Hematopoietic multipotent progenitor cell treated with erythropoietin and hydrocortisone succinate and interleukin-3 and kit ligand, for 4 days (in vitro differentiated cells): Measurements from ENCODE around the gene CPT1B.
"Not testable (repeated sequence)": the region's sequence is repeated elsewhere in the genome, so short reads cannot be mapped to it uniquely, and the experiment has no call there.

ENCODE experiments used
- DNase-seq: peaks from one replicate; pipeline ENCODE4 v3.0.0-alpha.2; 2015

Gene CPT1B

DNA sequence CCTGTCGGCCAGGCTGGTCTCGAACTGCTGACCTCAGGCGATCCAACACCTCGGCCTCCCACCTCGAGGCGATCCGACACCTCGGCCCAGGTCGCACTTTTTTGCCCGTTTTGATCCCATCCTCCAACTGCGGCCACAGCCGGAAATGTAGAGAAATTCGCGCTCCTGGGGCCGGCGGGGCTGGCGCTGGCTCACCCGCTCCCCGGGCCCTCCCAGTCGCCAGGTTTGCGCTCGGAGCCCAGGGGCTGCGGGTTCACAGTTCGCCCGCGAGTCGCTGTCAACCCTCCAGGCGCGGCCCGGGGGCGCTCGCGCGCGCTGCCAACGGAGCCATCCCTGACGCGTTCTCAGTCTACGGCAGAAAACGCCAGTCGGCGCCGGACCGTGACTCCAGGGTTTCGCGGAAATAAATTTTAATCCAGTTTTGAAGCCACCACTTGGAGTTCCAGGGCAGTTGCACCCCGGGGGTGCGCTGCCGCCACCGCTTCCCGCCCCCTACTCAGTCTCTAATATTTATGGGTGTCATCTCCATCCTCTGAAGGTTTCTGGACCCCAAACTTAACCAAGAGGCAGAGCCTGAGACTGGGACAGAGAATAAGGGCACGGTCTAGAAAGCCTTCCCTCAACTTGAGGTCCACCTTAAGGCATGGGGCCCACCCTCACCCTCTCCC lies 34.0 kb downstream of the CPT1B start:
- DNase-seq, result peak; percentile 89

DNA sequence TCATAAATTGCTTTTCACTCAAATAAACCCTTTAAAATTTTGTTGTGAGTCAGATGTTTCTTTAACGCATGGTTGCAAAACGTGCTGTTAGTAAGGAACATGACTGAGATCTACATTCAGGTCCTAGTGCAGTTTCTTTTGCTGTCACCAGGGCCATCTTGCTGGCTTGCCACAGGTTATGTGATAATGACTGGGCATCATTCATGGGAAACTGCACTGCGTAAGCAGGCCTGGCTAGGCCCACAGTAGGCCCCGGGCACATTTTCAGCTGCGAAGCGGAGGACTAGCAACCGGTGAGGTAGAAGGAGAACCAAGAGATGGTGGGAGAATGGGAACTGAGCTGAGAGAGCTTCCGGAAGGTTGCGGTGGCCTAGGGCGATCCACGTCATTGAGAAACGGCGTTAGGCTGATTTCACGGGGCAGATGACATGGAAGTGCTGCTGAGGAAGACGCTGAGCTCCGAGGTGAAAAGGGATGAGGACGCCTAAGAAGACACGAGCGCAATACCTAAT lies 35.8 kb downstream of the CPT1B start:
- DNase-seq, result peak; percentile 51

DNA sequence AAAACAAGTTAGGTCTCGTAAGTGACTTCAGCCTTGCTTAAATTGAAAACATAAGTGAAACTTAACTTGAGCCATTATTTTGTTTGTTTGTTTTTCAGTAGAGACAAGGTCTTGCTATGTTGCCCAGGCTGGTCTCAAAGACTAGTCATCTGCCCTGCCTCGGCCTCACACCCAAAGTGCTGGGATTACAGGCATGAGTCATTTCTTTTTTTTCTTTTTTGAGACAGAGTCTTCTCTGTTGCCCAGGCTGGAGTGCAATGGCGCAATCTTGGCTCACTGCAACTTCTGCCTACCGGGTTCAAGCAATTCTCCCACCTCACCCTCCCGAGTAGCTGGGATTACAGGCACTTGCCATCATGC lies 36.6 kb downstream of the CPT1B start:
- DNase-seq, result peak; percentile 53

DNA sequence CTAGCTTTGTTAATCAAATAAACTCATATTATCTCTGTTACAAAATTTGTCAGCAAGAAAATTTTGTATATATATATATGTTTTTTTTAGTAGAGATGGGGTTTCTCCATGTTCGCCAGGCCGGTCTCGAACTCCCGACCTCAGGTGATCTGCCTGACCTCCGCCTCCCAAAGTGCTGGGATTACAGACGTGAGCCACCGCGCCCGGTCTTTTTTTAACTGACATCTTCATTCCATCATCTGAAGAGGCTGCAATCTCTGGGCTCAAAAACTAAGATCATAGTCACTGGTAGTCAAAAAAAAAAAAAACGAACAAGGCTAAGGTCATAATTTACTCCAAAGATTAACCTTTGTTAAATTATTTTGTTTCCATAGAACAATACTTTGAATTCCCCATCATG lies 37.8 kb downstream of the CPT1B start:
- DNase-seq, result no peak

DNA sequence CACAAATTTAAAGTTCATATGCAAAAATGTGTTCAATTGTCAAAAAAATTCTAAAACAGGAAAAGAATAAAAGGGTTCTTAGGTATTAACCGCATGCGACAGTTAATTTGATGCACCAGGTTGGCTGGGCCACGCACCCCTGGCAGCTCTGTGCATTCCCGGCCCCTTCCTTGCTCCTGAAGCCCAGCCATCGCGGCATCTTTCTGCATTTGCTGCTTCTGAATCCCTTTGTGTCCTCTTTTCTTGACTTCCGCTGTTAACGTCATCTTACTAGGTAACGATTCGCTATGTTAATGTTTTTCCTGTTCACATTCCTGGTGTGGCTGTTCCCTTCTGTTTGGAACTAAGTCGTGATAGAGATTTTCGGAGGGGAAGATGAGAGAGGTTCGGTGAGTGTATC lies 40.5 kb downstream of the CPT1B start:
- no peak for DNase-seq

DNA sequence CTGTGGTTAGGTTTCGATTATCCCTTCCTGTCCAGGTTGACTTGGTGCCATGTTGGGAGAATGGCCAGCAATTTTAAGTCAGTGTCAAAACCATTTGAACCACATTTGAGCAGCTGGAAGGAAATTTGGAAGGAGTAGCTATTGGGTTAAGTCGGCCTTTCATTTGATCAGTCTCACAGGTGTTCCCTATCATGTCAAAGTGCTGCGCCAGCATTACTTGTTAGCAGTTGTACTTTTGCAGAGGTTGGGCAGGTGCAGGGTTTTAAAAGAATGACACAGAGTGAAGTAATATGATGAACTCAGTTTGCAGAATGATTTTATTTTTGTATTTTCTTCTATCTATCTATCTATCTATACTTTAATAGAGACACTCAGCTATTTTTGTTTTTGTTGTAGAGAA lies 42.0 kb downstream of the CPT1B start:
- no peak for DNase-seq

DNA sequence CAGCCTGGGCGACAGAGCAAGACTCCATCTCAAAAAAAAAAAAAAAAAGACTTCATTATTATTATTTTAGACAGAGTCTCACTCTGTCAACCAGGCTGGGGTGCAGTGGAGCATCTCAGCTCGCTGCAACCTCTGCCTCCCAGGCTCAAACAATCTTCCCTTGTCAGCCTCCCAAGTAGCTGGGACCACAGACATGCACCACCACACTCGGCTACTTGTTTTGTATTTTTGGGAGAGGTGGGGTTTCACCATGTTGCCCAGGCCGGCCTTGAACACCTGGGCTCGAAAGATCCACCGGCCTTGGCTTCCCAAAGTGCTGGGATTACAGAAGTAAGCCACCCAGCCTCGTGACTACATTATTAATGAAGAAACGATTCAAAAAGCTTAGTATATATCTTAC lies 43.1 kb downstream of the CPT1B start:
- no peak for DNase-seq

DNA sequence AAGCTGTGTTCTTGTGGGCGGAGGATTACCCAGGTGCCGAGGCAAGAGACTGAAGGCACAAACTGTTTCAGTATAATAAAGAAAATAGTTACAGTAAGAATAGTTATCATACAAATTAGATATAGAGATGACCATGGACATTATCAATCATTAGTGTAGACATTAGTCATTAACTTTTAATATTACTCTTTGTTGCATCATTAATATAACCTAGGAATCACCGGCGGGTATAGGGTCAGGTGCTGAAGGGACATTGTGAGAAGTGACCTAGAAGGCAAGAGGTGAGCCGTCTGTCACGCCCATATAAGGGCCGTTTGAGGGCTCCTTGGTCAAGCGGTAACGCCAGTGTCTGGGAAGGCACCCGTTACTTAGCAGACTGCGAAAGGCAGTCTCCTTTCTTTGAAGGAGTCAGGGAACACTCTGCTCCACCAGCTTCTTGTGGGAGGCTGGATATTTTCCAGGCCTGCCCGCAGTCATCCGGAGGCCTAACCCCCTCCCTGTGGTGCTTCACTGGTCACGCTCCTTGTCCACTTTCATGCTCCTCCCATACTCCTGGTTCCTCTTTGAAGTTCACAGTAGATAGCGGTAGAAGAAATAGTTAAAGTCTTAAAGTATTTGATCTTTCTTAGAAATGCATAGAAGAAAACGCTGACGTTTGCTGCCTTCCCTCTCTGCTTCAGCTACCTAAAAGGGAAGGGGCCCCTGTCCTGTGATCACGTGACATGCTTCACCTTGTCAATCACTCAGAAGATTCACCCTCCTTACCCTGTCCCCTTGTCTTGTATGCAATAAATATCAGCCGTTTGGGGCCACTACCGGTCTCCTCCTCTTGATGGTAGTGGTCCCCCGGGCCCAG lies 44.1 kb downstream of the CPT1B start:
- not testable (repeated sequence) for DNase-seq

DNA sequence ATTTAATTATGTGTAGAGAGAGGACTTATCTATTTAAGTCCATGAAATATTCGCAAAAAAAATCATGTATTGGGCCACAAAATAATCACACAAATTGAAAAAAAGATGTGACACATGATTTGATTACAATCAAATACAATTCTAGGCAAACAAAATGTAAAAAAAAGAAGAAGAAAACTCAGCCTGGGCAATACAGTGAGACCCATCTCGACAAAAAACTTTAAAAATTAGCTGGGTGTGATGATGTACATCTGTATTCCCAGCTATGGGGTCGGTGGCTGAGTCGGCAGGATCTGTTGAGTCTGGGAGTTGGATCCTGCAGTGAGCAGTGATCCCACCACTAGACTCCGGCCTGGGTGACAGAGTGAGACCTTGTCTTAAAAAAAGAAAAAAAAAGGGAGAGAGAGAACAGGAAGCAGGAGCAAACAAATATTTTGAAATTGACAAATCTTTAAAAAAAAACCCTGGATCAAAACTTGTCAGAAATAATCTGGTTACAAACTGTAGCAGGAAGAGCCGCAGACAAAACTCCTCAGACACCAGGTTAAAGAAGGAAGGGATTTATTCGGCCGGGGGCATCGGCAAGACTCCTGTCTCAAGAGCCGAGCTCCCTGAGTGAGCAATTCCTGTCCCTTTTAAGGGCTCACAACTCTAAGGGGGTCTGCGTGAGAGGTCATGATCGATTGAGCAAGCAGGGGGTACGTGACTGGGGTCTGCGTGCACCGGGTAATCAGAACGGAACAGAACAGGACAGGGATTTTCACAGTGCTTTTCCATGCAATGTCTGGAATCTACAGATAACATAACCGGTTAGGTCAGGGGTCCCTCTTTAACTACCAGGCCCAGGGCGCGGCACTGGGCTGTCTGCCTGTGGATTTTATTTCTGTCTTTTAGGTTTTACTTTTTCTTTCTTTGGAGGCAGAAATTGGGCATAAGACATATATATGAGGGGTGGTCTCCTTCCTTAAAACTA lies 45.1 kb downstream of the CPT1B start:
- no peak for DNase-seq

DNA sequence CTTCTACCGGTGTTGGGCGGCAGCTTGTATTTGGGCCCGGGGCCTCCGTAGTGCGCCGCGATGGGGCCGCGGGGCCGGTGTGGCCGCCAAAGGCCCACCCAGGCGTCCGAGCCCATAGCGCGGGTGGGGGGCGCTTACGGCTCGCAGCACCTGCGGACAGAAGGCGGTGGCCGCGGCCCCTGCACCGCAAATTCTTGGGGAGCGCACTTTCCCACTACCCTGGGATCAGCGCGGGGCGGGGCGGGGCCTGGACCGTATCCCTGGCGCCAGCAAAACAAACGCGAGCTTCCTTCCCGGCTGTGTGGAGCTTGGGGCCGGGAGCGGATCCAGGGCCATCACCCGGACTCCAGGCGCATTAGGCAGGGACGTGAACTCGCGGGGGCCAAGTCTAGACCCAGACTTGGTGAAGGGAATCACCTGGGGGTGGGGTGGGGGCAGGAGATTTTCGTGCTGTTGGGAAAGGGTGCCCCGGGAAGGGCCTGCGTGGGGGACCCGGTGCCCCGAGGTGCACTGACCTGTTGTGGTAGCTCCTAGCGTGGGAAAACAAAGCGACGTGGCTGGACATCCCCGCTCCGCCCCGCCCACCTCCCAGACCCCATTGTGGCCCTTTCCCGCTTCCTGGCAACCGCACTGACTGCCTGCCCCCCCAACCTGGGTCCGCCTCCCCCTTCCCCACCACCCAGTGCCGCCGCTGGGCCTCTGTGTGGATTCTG lies 46.1 kb downstream of the CPT1B start:
- no peak for DNase-seq

DNA sequence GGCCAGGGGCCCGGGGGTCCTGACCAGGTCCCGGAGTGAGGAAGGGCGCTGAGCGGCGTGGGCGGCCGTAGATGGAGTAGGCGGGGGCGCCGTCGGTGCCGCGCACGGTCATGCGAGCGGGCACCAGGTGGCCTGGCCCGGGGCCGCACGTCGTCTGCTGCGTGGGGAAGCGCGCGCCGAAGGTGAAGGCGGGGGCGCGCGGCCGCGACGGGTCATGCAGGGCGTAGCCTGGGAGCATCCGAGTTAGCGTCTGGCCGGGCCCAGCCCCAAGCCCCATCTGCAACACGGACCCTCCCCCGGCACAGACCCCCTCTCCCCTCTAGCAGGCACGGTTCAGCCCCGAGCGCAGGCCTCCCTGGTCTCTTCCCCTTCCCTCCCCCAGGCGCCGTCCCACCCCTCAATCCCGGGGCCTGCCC lies 46.7 kb downstream of the CPT1B start:
- DNase-seq, result peak; percentile 70

DNA sequence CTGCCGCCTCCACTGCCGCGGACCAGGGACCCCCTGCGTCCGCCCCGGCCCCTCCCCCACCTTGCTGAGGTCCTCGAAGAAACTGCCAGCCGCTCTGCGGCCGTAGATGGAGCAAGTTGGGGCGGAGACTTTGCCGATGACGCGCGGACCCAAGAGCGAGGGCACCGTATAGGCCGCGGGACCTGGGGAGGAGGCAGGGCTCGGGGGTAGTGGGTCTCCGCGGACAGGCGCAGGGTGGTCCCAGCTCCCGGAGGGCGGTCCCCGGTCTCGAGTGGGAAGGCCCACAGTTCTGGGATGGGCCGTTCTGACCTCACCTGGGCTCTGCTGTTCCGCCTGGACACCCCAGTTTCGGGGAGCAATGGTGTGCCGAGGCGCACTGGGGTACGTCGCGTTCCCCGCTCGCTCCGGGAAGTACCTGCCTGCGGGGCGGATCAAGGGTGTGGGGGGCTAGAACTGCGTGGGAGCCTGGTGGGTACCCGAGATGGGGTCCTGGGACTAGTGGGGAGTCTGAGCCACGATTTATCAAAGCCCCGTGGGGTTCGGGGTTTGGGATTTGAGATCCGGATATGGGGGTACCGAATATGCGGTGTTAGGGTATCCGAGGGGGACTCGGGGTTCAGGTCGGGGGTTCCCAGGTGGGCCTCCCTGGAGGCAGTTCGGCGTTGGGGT lies 47.2 kb downstream of the CPT1B start:
- DNase-seq, result peak; percentile 95

DNA sequence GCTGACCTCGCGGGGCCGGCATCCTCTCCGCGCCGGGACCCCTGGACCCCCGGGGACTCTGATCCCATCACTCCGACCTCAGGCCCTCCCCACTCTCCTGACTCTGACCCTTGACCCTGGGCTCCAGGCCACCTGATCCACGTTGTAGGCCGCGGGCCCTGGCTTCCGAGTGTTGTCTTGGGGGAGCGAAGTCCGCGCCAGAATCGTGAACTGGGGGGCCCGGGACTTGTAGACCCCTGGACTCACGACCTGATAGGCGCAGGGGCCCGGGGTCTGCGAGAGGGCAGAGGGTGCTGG lies 47.7 kb downstream of the CPT1B start:
- no peak for DNase-seq

DNA sequence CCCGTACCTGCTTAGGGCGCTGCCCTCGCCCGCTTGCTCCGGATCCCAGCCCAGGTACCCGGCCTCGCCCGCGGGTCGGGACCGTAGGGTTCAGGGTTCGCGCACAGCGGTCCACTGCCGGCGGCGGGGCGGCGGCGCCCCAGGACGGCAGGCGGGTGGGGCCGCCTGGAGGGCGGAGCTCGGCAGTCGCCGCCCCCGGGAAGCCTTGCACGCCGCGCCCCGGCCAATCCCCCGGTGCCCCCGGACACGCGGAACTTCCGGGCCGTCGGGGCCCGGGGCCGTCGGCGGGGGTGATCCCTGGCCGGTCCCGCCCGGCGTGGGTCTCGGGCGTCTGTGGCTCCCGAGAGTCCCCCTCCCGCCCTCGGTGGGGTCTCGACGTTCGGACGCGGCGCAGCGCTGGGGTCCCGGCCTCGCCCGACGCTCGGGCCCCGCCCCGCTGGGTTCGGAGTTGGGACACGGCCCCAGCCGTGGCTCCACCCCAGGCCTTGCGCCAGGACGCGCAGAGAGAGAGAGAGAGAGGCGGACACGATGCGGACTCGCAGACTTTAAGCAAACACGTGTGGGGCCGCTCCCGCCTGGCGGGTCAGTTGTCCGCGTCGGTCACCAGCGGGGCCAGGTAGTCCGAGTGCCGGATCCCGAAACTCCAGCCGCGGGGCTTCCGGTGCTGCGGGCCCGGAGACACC lies 48.2 kb downstream of the CPT1B start, which contains the start of gene TYMP:
TSS of gene TYMP (minus strand) at position 116 of the 683 bp plus-strand sequence. CDS start 303 bp downstream, outside the sequence.
- DNase-seq, result peak; percentile 88

DNA sequence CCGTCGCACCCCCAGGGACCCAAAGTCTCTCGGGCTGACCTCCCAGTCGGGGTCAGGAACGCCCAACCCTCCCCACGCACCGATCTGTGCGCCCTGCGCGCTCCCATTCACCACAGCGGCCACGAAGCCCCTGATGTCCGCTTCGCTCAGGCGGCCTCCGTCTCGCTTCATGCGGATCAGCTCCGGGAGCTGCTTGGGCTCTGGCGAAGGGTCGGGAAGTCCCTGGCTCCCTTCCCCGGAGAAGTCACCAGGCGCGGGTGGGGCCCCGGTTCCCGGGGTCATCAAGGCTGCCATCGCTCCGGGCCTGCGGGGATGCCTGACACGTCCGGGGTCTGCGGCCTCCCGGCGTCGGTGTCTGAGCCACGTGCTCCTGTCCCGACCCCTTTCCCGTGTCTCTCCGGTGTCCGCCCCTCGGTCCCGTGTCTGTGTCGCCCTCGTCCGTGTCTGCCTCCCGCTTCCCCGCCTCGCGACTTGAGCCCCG lies 48.8 kb downstream of the CPT1B start:
- DNase-seq, result no peak

DNA sequence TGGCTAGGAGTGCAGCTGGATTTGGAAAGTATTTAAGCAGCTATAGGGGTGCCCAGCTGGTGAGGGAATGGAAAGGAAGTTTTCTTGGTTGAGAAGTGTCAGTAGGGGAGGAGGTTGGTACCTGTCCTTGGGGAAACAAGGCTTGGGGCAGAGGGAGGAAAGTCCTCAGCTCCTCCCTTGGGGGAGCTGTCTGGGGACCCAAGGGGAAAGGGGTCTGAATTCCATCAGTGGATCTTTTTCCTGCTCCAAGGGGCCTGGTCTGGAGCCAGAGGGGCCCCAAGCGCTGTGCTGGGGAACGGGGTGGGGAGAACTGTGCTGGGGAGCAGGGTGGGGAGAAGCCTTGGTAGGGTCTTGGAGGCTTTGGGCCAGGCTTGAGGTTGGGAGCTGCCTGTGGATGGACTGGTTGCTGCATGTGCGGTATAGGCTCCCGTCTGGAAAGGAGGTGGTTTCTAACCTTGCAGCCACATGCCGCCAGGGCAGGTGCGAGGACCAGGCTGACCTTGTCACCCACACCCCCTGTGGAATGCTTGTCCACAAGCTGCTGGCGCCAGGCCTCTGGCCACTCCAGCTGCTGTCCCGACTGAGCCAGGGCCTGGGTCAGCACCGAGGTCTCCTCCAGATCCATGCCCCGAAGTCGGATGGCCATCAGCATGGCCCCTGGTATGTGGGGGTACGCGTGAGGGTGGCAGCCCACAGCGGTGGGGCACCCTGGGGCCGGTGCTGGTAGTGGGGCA lies 49.4 kb downstream of the CPT1B start:
- peak; percentile 26 for DNase-seq

DNA sequence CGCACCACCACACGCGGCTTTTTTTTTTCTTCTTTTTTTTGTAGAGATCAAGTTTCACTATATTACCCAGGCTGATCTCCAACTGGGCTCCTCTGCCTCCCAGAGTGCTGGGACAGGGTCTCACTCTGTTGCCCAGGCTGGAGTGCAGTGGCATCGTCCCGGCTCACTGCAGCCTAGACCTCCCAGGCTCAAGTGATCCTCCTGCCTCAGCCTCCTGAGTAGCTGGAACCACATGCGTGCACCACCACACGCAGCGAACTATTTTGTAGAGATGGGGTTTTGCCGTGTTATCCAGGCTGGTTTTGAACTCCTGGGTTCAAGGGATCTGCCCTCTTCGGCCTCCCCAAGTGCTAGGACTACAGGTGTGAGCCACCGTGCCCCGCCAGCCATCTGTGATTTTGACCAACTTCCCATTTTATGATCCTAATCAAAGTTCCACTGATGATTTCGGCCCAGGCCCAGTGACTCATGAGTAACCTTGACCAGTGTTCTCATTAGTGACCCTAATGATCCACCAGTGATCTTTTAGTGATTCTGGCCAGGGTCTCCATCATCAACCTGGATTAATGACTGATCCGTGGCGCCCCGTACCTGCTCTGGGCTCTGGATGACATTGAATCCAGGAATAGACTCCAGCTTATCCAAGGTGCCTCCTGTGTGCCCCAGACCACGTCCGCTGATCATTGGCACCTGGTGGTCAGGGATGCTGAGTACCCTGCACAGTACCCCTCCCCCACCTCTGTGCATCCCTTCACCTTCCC lies 50.1 kb downstream of the CPT1B start:
- DNase-seq, result no peak

DNA sequence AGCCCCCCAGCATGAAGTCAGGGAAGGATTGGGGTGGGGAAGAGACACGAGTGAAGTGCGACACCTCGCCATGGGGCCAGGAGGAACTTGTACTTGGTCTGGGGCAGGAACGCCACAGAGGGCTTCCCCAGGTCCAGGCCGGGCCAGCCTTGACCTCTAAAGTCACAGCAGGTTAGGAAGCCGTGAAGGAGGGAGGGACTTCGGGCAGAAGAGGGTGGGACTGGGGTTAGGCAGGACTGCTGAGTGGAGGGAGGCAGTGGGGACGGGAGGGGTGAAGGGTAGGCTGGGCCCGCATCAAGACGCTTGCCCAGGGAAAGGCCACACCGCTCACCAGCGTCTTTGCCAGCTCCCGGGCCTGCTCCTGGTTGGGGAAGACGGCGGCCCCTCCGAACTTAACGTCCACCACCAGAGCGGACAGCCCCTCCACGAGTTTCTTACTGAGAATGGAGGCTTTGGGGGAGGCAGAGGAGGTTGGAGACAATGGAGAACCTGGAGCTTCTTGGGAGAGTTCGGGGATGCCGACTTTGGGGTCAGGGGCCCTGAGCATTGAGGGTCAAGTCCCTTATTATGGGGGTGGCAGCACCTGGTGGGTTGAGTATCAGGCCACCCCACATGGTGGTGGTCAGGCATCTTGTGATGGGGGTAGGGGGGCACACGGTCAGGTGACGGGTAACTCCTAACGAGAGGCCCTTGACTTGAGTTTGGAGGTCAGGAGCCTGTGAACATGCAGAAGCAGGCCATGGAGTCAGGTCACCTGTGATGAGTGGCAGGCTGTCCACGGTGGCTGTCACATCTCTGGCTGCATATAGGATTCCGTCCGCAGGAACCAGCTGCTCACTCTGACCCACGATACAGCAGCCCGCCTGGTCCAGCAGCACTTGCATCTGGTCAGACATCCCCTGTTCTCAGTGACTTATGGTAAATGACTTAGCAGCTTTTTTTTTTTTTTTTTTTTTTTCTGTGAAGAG lies 51.1 kb downstream of the CPT1B start:
- DNase-seq, result peak; percentile 90
